Smooth muscle cell of the brain vasculature (primary cell): Measurements from ENCODE around the gene PGBD5.

Source experiments
- DNase-seq: peaks from one replicate; pipeline ENCODE4 v3.0.0-alpha.2; 2012; ENCODE audit warnings: low read depth, low spot score

PGBD5 gene

GRCh38 chr1:230280054-230280795 lies 145.9 kb downstream of the PGBD5 start:
- DNase-seq = no peak

- DNase-seq = no peak
These were observed 146.6 kb downstream of the PGBD5 start for GRCh38 chr1:230279583-230279945.

GRCh38 chr1:230278871-230279582 lies 147.1 kb downstream of the PGBD5 start:
- DNase-seq = no peak

- DNase-seq = no peak
These were observed 147.8 kb downstream of the PGBD5 start for GRCh38 chr1:230278376-230278775.

GRCh38 chr1:230277201-230278025 lies 148.7 kb downstream of the PGBD5 start:
- DNase-seq = no peak

- no peak for DNase-seq
These were observed 149.7 kb downstream of the PGBD5 start for GRCh38 chr1:230276401-230276800.

GRCh38 chr1:230274254-230274653 lies 151.9 kb downstream of the PGBD5 start:
- DNase-seq = no peak

- DNase-seq = no peak
These were observed 152.9 kb downstream of the PGBD5 start for GRCh38 chr1:230273141-230273710.

GRCh38 chr1:230272557-230272956 lies 153.6 kb downstream of the PGBD5 start:
- no peak for DNase-seq

GRCh38 chr1:230271300-230272035 lies 154.7 kb downstream of the PGBD5 start:
- DNase-seq = no peak

GRCh38 chr1:230270559-230271281 lies 155.4 kb downstream of the PGBD5 start:
- DNase-seq = no peak

- no peak for DNase-seq
These were observed 156.0 kb downstream of the PGBD5 start for GRCh38 chr1:230270185-230270558.

GRCh38 chr1:230268371-230269170 lies 157.6 kb downstream of the PGBD5 start:
- peak; percentile 33 for DNase-seq

- DNase-seq = no peak
These were observed 158.6 kb downstream of the PGBD5 start for GRCh38 chr1:230267338-230268065.

- DNase-seq = no peak
These were observed 159.7 kb downstream of the PGBD5 start for GRCh38 chr1:230266456-230266855.

- no peak for DNase-seq
These were observed 160.7 kb downstream of the PGBD5 start for GRCh38 chr1:230265200-230266115.
